M059J (cell line): ENCODE results near the gene PROKR1. TPM values are rescaled to one million over a fixed set of nuclear protein-coding genes. Genes with fewer than 3 reads are reported as not detected.

Experiments
- DNase-seq: peaks from one replicate; pipeline ENCODE4 v3.0.0-alpha.2; 2012; ENCODE audit warnings: low read depth
- total RNA-seq: library from RNA; depleted of rRNA; stranded (reverse); fragments of >200 nt; shearing (Covaris generic); gene quantifications from 2 replicates; pipeline ENCODE4 v1.2.3, GENCODE V29; 2014; rRNA removed

The PROKR1 gene
- total RNA-seq, 1 experiment from 2014 or later: 0.17 TPM

GRCh38 chr2:68698567-68699377 lies 55.4 kb downstream of the PROKR1 start:
- DNase-seq: no peak

- no peak for DNase-seq
Observed at GRCh38 chr2:68700560-68700959, 57.2 kb downstream of the PROKR1 start.

- no peak for DNase-seq
Observed at GRCh38 chr2:68706637-68707036, 63.3 kb downstream of the PROKR1 start.

Other genes with a start within 250 kb of the PROKR1 start
- gene FBXO48, start 176.3 kb upstream of the PROKR1 start, total RNA-seq: 0.91 and 1.5 TPM in 2 replicates
- 1.4 and 2.6 TPM in 2 replicates for gene APLF, start 176.0 kb upstream of the PROKR1 start, total RNA-seq
- 0.27 and 0.52 TPM in 2 replicates for gene ARHGAP25, start 91.2 kb downstream of the PROKR1 start, total RNA-seq
- not detected in 2 replicates for gene BMP10, start 227.8 kb downstream of the PROKR1 start, total RNA-seq